Activated CD8-positive, alpha-beta memory T cell treated with anti-CD3 and anti-CD28 coated beads for 1 hour (primary cell): ENCODE data around the gene ZNF865.

ENCODE experiments used
- DNase-seq, 2 donors: peaks; one replicate each; pipeline ENCODE4 v3.0.0-alpha.2; 2020; ENCODE audit warnings: low read depth in 1 of 2; ENCODE audit errors: extremely low read depth in 1 of 2

Gene ZNF865

GRCh38 chr19:55622242-55622969, 17.0 kb downstream of the ZNF865 start:
- DNase-seq, result no peak

- DNase-seq, result no peak
Observed at GRCh38 chr19:55623130-55623529, 17.7 kb downstream of the ZNF865 start.

- DNase-seq, result no peak
Observed at GRCh38 chr19:55623561-55623960, 18.1 kb downstream of the ZNF865 start.

- peak; percentile 87 to 94 for DNase-seq
Observed at GRCh38 chr19:55624109-55625003, 18.9 kb downstream of the ZNF865 start, which contains the start of gene ZNF784. Gene ZNF784 (minus strand): TSS chr19:55624566. CDS start chr19:55624561, 5 bp downstream.

- no peak for DNase-seq
Observed at GRCh38 chr19:55625004-55625326, 19.5 kb downstream of the ZNF865 start.

- DNase-seq, result no peak
Observed at GRCh38 chr19:55626350-55626749, 20.9 kb downstream of the ZNF865 start.

- DNase-seq, result peak; percentile 67 to 71
Observed at GRCh38 chr19:55632463-55632834, 27.0 kb downstream of the ZNF865 start.

- no peak for DNase-seq
Observed at GRCh38 chr19:55633861-55634260, 28.4 kb downstream of the ZNF865 start.

- no peak for DNase-seq
Observed at GRCh38 chr19:55635334-55635717, 29.9 kb downstream of the ZNF865 start.

- DNase-seq, result no peak
Observed at GRCh38 chr19:55635856-55636440, 30.5 kb downstream of the ZNF865 start.

GRCh38 chr19:55636723-55637122, 31.3 kb downstream of the ZNF865 start:
- DNase-seq, result no peak

- DNase-seq, result no peak
Observed at GRCh38 chr19:55637534-55637933, 32.1 kb downstream of the ZNF865 start.

- no peak for DNase-seq
Observed at GRCh38 chr19:55638864-55639359, 33.5 kb downstream of the ZNF865 start.

GRCh38 chr19:55640043-55640576, 34.7 kb downstream of the ZNF865 start:
- peak in 1 of 2 donors; percentile 53 for DNase-seq

GRCh38 chr19:55640577-55641425, 35.4 kb downstream of the ZNF865 start, which contains the start of gene ZNF580:
Gene ZNF580 (plus strand): TSS chr19:55641002. CDS start chr19:55642509, 1,507 bp downstream.
- DNase-seq, result peak in 1 of 2 donors; percentile 43

GRCh38 chr19:55641426-55642152, 36.1 kb downstream of the ZNF865 start:
- no peak for DNase-seq

- no peak for DNase-seq
Observed at GRCh38 chr19:55642153-55643002, 36.9 kb downstream of the ZNF865 start.

GRCh38 chr19:55643003-55643886, 37.8 kb downstream of the ZNF865 start, which contains the start of gene ZNF581:
Gene ZNF581 (plus strand): TSS chr19:55643649. CDS start chr19:55644572, 923 bp downstream.
- peak in 1 of 2 donors; percentile 63 for DNase-seq
